Measurements from ENCODE around the gene SNRNP25. TPM values are rescaled to one million over a fixed set of nuclear protein-coding genes. Genes with fewer than 3 reads are reported as not detected.
A peak's percentile ranks its signal among the peaks of the same experiment; 100 is the strongest.

The SNRNP25 gene
- total RNA-seq, 2 donors from 2014 or later = 54.2 to 66.4 TPM

DNA sequence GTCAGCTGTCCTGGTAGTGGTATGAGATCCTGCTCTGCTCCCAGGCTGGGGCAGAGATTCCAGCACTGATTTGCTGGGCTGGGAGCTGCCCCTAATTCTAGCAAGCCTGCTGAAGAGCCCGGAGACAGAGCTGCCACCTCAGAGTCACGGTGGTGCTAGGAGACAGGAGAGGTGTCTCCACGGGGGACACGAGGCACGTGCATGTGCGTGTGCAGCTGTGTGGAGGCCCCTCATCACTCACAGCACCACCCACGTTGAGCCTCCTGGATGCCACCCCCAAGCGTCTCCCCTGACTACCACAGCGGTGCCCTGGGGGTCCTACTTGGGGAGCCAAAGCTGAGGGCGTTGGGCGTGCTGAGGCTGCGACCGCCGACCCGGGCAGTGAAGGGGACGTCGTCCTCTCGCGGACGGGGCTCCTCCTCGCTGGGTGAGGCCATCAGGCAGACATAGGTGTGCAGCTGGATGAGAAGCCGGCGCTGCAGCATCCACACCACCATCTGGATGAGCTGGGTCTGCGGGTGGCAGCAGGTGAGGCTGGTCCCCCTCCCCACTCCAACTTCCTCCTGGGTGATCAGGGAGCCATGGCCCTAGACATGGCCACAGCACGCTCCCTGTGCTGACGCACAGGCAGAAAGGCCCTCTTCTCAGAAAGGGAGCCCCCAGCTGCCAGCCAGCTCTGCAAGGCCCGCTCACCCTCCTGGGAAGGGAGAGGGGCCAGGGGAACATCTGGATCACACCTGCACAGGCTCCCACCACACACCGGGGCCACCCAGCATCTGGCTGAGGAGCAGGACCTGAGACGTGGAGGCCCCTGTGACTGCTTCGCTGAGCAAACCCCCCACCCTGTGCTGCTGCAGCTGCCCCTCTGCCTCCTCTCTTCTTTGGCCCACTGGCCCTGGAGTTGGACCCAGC, 36.0 kb downstream of the SNRNP25 start:
- Histone ChIP-seq H3K4me3 (ENCODE audit: low read length) (no peak overlapping the region), H3K4me1 (ENCODE audit: control insufficient read depth, insufficient read depth, low read length) (no peaks in the 10 kb centered on the region), H3K9me3 (ENCODE audit: control insufficient read depth, low read length) (no peaks in the 10 kb centered on the region), H3K9ac (ENCODE audit: extremely low read depth, low read length, poor library complexity, severe bottlenecking) (no peak overlapping the region), H3K36me3 (ENCODE audit: control insufficient read depth, insufficient read depth, low read length) (peaks cover 14% of the 10 kb centered on the region), H3K27me3 (ENCODE audit: control insufficient read depth, insufficient read depth, low read length, poor library complexity, severe bottlenecking) (no peaks in the 10 kb centered on the region), H3K27ac (ENCODE audit: low read depth, low read length) (no peak overlapping the region)
- H3K36me3 Mint-ChIP-seq (ENCODE audit: low read depth) = peaks cover 32% of the 10 kb centered on the region
- no peaks in the 10 kb centered on the region for H3K9me3 Mint-ChIP-seq
- TF ChIP-seq, protein P1, sequence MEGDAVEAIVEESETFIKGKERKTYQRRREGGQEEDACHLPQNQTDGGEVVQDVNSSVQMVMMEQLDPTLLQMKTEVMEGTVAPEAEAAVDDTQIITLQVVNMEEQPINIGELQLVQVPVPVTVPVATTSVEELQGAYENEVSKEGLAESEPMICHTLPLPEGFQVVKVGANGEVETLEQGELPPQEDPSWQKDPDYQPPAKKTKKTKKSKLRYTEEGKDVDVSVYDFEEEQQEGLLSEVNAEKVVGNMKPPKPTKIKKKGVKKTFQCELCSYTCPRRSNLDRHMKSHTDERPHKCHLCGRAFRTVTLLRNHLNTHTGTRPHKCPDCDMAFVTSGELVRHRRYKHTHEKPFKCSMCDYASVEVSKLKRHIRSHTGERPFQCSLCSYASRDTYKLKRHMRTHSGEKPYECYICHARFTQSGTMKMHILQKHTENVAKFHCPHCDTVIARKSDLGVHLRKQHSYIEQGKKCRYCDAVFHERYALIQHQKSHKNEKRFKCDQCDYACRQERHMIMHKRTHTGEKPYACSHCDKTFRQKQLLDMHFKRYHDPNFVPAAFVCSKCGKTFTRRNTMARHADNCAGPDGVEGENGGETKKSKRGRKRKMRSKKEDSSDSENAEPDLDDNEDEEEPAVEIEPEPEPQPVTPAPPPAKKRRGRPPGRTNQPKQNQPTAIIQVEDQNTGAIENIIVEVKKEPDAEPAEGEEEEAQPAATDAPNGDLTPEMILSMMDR (conservative IDR thresholded peaks at IDR 0.05) = no peak
- peaks cover under 1% of the 10 kb centered on the region for H3K4me1 Mint-ChIP-seq
- 93 to 94% methylated on average over 24 to 30 of the region's 30 CpGs for WGBS, 2 experiments (ENCODE audit: insufficient coverage in 1 of 2, insufficient read length in 1 of 2)
- no peak for DNase-seq
- H3K4me3 Mint-ChIP-seq = no peak overlapping the region
- H3K27me3 Mint-ChIP-seq (ENCODE audit: insufficient read depth) = no peaks in the 10 kb centered on the region
- peak overlapping the region; percentile 58 for H3K27ac Mint-ChIP-seq

DNA sequence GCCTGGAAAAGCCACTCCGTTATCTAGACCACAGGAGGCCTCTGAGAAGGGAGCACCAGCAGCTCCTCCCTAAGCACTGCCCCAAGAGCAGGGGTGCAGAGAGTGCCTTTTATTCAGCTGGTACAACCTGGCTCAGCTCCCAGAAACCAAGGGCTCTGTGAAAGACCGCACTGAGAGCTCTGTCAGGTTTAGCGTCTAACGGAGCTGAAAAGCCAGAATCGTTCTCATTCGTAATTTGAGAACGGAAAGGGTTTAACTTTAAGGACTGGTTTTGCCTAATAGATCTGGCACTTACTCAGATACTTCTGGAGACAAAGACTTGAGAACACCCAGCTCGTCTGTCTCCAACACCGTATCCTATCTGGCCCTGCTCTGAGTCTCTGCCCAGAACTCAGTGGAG, 37.9 kb downstream of the SNRNP25 start:
- no peak for DNase-seq
- peak overlapping the region; percentile 66 for H3K27ac Mint-ChIP-seq
- peaks cover 9% of the 10 kb centered on the region for H3K36me3 ChIP-seq (ENCODE audit: control insufficient read depth, insufficient read depth, low read length)
- WGBS, 2 experiments (ENCODE audit: insufficient coverage in 1 of 2, insufficient read length in 1 of 2) = 95 to 96% methylated on average over 9 of the region's 9 CpGs
- H3K4me1 Mint-ChIP-seq = peaks cover 10% of the 10 kb centered on the region
- no peaks in the 10 kb centered on the region for H3K9me3 ChIP-seq (ENCODE audit: control insufficient read depth, low read length)
- no peaks in the 10 kb centered on the region for H3K27me3 Mint-ChIP-seq (ENCODE audit: insufficient read depth)
- H3K9me3 Mint-ChIP-seq = no peaks in the 10 kb centered on the region
- no peak overlapping the region for H3K9ac ChIP-seq (ENCODE audit: extremely low read depth, low read length, poor library complexity, severe bottlenecking)
- H3K4me3 Mint-ChIP-seq = no peak overlapping the region
- peaks cover 29% of the 10 kb centered on the region for H3K36me3 Mint-ChIP-seq (ENCODE audit: low read depth)
- H3K4me3 ChIP-seq (ENCODE audit: low read length) = no peak overlapping the region
- H3K27ac ChIP-seq (ENCODE audit: low read depth, low read length) = no peak overlapping the region
- TF ChIP-seq, protein P1 (conservative IDR thresholded peaks at IDR 0.05) = no peak
- H3K4me1 ChIP-seq (ENCODE audit: control insufficient read depth, insufficient read depth, low read length) = peaks cover 7% of the 10 kb centered on the region
- H3K27me3 ChIP-seq (ENCODE audit: control insufficient read depth, insufficient read depth, low read length, poor library complexity, severe bottlenecking) = no peaks in the 10 kb centered on the region

DNA sequence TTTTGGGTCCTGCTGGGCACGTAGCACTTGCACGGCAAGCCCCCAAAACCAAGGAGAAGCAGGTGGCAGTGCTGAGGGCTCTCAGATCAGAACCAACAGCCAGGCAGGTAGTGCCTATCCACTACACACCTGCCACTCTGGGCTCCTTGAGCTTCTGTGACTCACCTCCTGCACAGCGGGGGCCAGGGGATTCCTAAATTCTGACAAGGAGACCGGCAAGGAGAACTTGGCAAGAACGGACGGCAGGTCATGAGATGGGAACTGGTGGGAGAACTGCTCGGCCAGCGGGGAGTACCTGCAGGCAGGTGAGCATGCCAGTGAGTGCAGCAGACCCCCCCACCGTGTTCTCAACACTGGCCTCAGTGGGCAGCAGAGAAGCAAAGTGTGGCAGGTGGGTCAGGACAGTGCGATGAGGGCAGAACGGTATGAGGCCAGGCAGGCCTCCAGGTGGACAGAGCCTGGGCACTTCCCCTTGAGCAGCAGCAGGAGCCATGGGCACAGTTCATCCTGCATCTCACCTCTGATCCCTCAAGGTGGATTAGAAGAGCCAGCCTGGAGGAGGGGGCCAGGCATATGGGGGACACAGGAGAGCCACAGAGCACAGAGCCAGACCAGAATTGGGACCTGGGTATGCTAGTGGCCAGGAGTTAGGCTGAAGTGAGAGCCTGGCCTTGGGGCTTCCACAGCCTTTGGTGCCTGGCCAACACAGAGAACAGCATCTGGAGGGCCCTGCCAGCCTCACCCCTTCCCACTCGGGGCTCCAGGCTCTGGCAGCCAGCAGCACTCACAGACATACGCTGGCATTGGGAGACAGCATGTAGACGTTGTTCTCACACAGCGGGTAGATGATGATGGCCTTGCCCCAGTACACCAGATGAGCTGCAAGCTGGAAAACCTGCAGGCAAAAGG, 39.1 kb downstream of the SNRNP25 start:
- Histone ChIP-seq H3K36me3 (ENCODE audit: control insufficient read depth, insufficient read depth, low read length) (peaks cover 3% of the 10 kb centered on the region), H3K27me3 (ENCODE audit: control insufficient read depth, insufficient read depth, low read length, poor library complexity, severe bottlenecking) (no peaks in the 10 kb centered on the region), H3K4me1 (ENCODE audit: control insufficient read depth, insufficient read depth, low read length) (peaks cover 7% of the 10 kb centered on the region), H3K4me3 (ENCODE audit: low read length) (no peak overlapping the region), H3K9me3 (ENCODE audit: control insufficient read depth, low read length) (no peaks in the 10 kb centered on the region), H3K9ac (ENCODE audit: extremely low read depth, low read length, poor library complexity, severe bottlenecking) (no peak overlapping the region), H3K27ac (ENCODE audit: low read depth, low read length) (no peak overlapping the region)
- WGBS, 2 experiments (ENCODE audit: insufficient coverage in 1 of 2, insufficient read length in 1 of 2) = 93 to 94% methylated on average over 8 to 15 of the region's 15 CpGs
- Mint-ChIP-seq H3K4me3 (no peak overlapping the region), H3K27ac (no peak overlapping the region), H3K9me3 (no peaks in the 10 kb centered on the region), H3K4me1 (peaks cover 10% of the 10 kb centered on the region), H3K27me3 (ENCODE audit: insufficient read depth) (no peaks in the 10 kb centered on the region), H3K36me3 (ENCODE audit: low read depth) (peaks cover 21% of the 10 kb centered on the region)
- DNase-seq = peak; percentile 53
- TF ChIP-seq, protein P1 (conservative IDR thresholded peaks at IDR 0.05) = no peak
